Keratinocyte (primary cell): ENCODE results near the gene CYTH1. TPM values are rescaled to one million over a fixed set of nuclear protein-coding genes. Genes with fewer than 3 reads are reported as not detected.
A peak's percentile ranks its signal among the peaks of the same experiment; 100 is the strongest.

Experiments used
- DNase-seq: peaks from one replicate; pipeline ENCODE4 v3.0.0-alpha.2; 2011; ENCODE audit warnings: low read depth, missing footprints, low spot score
- FAIRE-seq: peaks from 2 replicates; lab custom pipeline; 2011; peaks lifted over from hg19 to GRCh38; lab: Jason Lieb, UNC
- H2AFZ ChIP-seq: 2 replicates; pipeline ENCODE4 v1.6.0; 2012; ENCODE audit warnings: low read length, control low read depth, inconsistent platforms; ENCODE audit not compliant: control insufficient read depth
- H3K27ac ChIP-seq: 2 replicates; pipeline ENCODE4 v1.5.1; 2011; ENCODE audit warnings: low read length; ENCODE audit not compliant: control insufficient read depth, insufficient read depth
- H3K27me3 ChIP-seq: 3 replicates; pipeline ENCODE4 v1.6.0; 2011; ENCODE audit warnings: low read length; ENCODE audit not compliant: control insufficient read depth, insufficient read depth; ENCODE audit errors: extremely low read depth
- H3K36me3 ChIP-seq, 2 experiments: 2 replicates in 1 of 2; 3 replicates in 1 of 2; pipeline ENCODE4 v1.5.1; 2011; ENCODE audit warnings: low read length in 2 of 2, mild to moderate bottlenecking in 1 of 2; ENCODE audit not compliant: control insufficient read depth in 2 of 2, insufficient read depth in 2 of 2; ENCODE audit errors: extremely low read depth in 1 of 2
- H3K4me1 ChIP-seq: 3 replicates; pipeline ENCODE4 v1.5.1; 2011; ENCODE audit warnings: low read length; ENCODE audit not compliant: control insufficient read depth, insufficient read depth; ENCODE audit errors: extremely low read depth
- H3K4me2 ChIP-seq: 3 replicates; pipeline ENCODE4 v1.6.0; 2011; ENCODE audit warnings: low read depth, low read length; ENCODE audit not compliant: control insufficient read depth, insufficient read depth; ENCODE audit errors: extremely low read depth
- H3K4me3 ChIP-seq, 3 experiments: fragments of 200-600 bp in 1 of 3; sonication (generic) in 1 of 3; 2 replicates in 2 of 3; 3 replicates in 1 of 3; pipeline ENCODE4 v1.5.1; 2011 to 2016; ENCODE audit warnings: low read length in 3 of 3, mild to moderate bottlenecking in 3 of 3, control low read depth in 2 of 3, inconsistent platforms in 1 of 3, low read depth in 1 of 3, mixed read lengths in 1 of 3, mixed run types in 1 of 3, moderate library complexity in 1 of 3; ENCODE audit not compliant: control insufficient read depth in 2 of 3, insufficient read depth in 2 of 3; ENCODE audit errors: extremely low read depth in 1 of 3
- H3K79me2 ChIP-seq: 2 replicates; pipeline ENCODE4 v1.6.0; 2012; ENCODE audit warnings: low read length; ENCODE audit not compliant: control insufficient read depth, insufficient read depth
- H3K9ac ChIP-seq: 3 replicates; pipeline ENCODE4 v1.6.0; 2011; ENCODE audit warnings: low read length; ENCODE audit not compliant: control insufficient read depth, insufficient read depth; ENCODE audit errors: extremely low read depth
- H3K9me1 ChIP-seq: 3 replicates; pipeline ENCODE4 v1.6.0; 2011; ENCODE audit warnings: low read length; ENCODE audit not compliant: control insufficient read depth, insufficient read depth; ENCODE audit errors: extremely low read depth
- H3K9me3 ChIP-seq: 2 replicates; pipeline ENCODE4 v1.5.1; 2012; ENCODE audit warnings: low read depth, low read length; ENCODE audit not compliant: control insufficient read depth
- H4K20me1 ChIP-seq: 3 replicates; pipeline ENCODE4 v1.6.0; 2011; ENCODE audit warnings: low read length; ENCODE audit not compliant: control insufficient read depth, insufficient read depth; ENCODE audit errors: extremely low read depth
- EZH2 ChIP-seq: IDR thresholded peaks from one replicate; pipeline ENCODE4 v1.6.1; 2012; ENCODE audit warnings: inconsistent platforms, mild to moderate bottlenecking, low read length, moderate library complexity
- dilution Hi-C: fragments of 300-500 bp; cut with MboI; formaldehyde crosslinking; loops from one replicate; pipeline ENCODE4 v1.7.0; 2020; ENCODE audit warnings: low sequenced_read_pairs; ENCODE audit not compliant: extremely low pct_ligation_motif_present
- polyA plus RNA-seq, 5 experiments: library from polyadenylated mRNA; depleted of rRNA in 3 of 5; stranded (reverse) in 3 of 5; stranded (forward) in 1 of 5; unstranded in 1 of 5; fragments of >200 nt; gene quantifications; 1 replicate in 1 of 5; 2 replicates in 3 of 5; 3 replicates in 1 of 5; pipeline versions ENCODE4 v1.2.1 to v1.2.3, GENCODE V29; 2011 to 2012; ENCODE audit warnings: missing spikeins in 2 of 5, low read depth in 1 of 5, low replicate concordance in 1 of 5
- TF ChIP-seq, protein P1 (sequence below), 3 experiments: IDR thresholded peaks in 1 of 3; conservative IDR thresholded peaks in 1 of 3; optimal IDR thresholded peaks in 1 of 3; 2 replicates in 2 of 3; 3 replicates in 1 of 3; pipeline versions ENCODE3 to v1.5.1; 2011; ENCODE audit warnings: low read length in 3 of 3, mild to moderate bottlenecking in 3 of 3, moderate library complexity in 2 of 3, control low read depth in 1 of 3, inconsistent platforms in 1 of 3; ENCODE audit not compliant: insufficient read depth in 2 of 3; ENCODE audit errors: extremely low read depth in 1 of 3

CYTH1 gene
- polyA plus RNA-seq, 1 donor (not counting 4 experiments of a cell fraction or from before 2014, with no cell fraction given): 28.3 TPM

GRCh38 chr17:78709119-78709681, 72.9 kb downstream of the CYTH1 start:
- no peak overlapping the region for H3K4me2 ChIP-seq
- no peaks in the 10 kb centered on the region for H4K20me1 ChIP-seq
- peaks cover 9 to 10% of the 10 kb centered on the region in 2 experiments for H3K36me3 ChIP-seq
- peaks cover 40% of the 10 kb centered on the region for H3K79me2 ChIP-seq
- no peak overlapping the region for H3K9ac ChIP-seq
- no peak overlapping the region for H2AFZ ChIP-seq
- TF ChIP-seq, protein P1, sequence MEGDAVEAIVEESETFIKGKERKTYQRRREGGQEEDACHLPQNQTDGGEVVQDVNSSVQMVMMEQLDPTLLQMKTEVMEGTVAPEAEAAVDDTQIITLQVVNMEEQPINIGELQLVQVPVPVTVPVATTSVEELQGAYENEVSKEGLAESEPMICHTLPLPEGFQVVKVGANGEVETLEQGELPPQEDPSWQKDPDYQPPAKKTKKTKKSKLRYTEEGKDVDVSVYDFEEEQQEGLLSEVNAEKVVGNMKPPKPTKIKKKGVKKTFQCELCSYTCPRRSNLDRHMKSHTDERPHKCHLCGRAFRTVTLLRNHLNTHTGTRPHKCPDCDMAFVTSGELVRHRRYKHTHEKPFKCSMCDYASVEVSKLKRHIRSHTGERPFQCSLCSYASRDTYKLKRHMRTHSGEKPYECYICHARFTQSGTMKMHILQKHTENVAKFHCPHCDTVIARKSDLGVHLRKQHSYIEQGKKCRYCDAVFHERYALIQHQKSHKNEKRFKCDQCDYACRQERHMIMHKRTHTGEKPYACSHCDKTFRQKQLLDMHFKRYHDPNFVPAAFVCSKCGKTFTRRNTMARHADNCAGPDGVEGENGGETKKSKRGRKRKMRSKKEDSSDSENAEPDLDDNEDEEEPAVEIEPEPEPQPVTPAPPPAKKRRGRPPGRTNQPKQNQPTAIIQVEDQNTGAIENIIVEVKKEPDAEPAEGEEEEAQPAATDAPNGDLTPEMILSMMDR (optimal IDR thresholded peaks at IDR 0.05 in 1 of 3, IDR thresholded peaks at IDR 0.05 in 1 of 3, conservative IDR thresholded peaks at IDR 0.05 in 1 of 3; ENCODE audit: extremely low read depth in 1 of 3, insufficient read depth in 2 of 3, low read length in 3 of 3): no peak
- no peak for TF ChIP-seq EZH2
- peaks cover 36% of the 10 kb centered on the region for H3K4me1 ChIP-seq
- H3K9me3 ChIP-seq: no peaks in the 10 kb centered on the region
- no peak overlapping the region for H3K4me3 ChIP-seq
- H3K9me1 ChIP-seq: no peaks in the 10 kb centered on the region
- DNase-seq (no peak), FAIRE-seq (no peak)
- no peak overlapping the region for H3K27ac ChIP-seq
- dilution Hi-C loops: no loop called here
- H3K27me3 ChIP-seq: no peaks in the 10 kb centered on the region

GRCh38 chr17:78708510-78708973, 73.5 kb downstream of the CYTH1 start:
- Histone ChIP-seq H4K20me1 (no peaks in the 10 kb centered on the region), H2AFZ (no peak overlapping the region), H3K4me2 (no peak overlapping the region), H3K9me1 (no peaks in the 10 kb centered on the region), H3K9me3 (no peaks in the 10 kb centered on the region), H3K4me3 (no peak overlapping the region), H3K27me3 (no peaks in the 10 kb centered on the region), H3K27ac (peak overlapping the region; percentile 91), H3K36me3 (peaks cover 9 to 15% of the 10 kb centered on the region in 2 experiments), H3K79me2 (peaks cover 36% of the 10 kb centered on the region), H3K9ac (peak overlapping the region; percentile 14), H3K4me1 (peaks cover 36% of the 10 kb centered on the region)
- TF ChIP-seq, protein P1 (optimal IDR thresholded peaks at IDR 0.05 in 1 of 3, IDR thresholded peaks at IDR 0.05 in 1 of 3, conservative IDR thresholded peaks at IDR 0.05 in 1 of 3; ENCODE audit: extremely low read depth in 1 of 3, insufficient read depth in 2 of 3, low read length in 3 of 3): peak; percentile 91 to 98 (median 98)
- no peak for TF ChIP-seq EZH2
- dilution Hi-C loops: no loop called here
- FAIRE-seq (peak; percentile 84), DNase-seq (peak; percentile 46)
